Natural killer cell treated with Interleukin-12 subunit alpha and Interleukin-12 subunit beta and Interleukin-15 and Interleukin-18, amount 100 ng/mL, for 72 hours (primary cell): ENCODE results near the gene ROR1. TPM values are rescaled to one million over a fixed set of nuclear protein-coding genes. Genes with fewer than 3 reads are reported as not detected.

Experiments
- ATAC-seq, 2 donors: fragments of 150-1000 bp; cut with Tn5 transposase in 1 of 2; sonication (Bioruptor Pico), chemical (Tn5 transposase) in 1 of 2; 2 replicates each; pipeline ENCODE4 v1.10.0; 2021
- DNase-seq: peaks from one replicate; pipeline ENCODE4 v3.0.0; 2022; ENCODE audit warnings: low spot score
- H3K27ac Mint-ChIP-seq, 2 donors: 1 replicate in 1 of 2; 2 replicates in 1 of 2; pipeline ENCODE4 v1.8.0; 2022; ENCODE audit warnings: mixed read lengths in 2 of 2, mild to moderate bottlenecking in 1 of 2, moderate library complexity in 1 of 2
- H3K27me3 Mint-ChIP-seq, 2 donors: 1 replicate in 1 of 2; 2 replicates in 1 of 2; pipeline ENCODE4 v1.8.0; 2022; ENCODE audit warnings: mixed read lengths in 2 of 2
- H3K36me3 Mint-ChIP-seq: one replicate; pipeline ENCODE4 v1.8.0; 2022; ENCODE audit warnings: mixed read lengths
- H3K4me1 Mint-ChIP-seq, 2 donors: 1 replicate in 1 of 2; 2 replicates in 1 of 2; pipeline ENCODE4 v1.8.0; 2022; ENCODE audit warnings: low read depth in 2 of 2, mixed read lengths in 2 of 2, mild to moderate bottlenecking in 1 of 2
- H3K4me3 Mint-ChIP-seq: one replicate; pipeline ENCODE4 v1.8.0; 2022; ENCODE audit warnings: mixed read lengths
- H3K9me3 Mint-ChIP-seq: 2 replicates; pipeline ENCODE4 v1.8.0; 2022; ENCODE audit warnings: mixed read lengths
- total RNA-seq, 2 donors: library from RNA; stranded (reverse); gene quantifications; one replicate each; pipeline ENCODE4 v1.2.3, GENCODE V29; 2022

The ROR1 gene
- total RNA-seq, 2 donors from 2014 or later = 0.38 TPM; not detected in 1

GRCh38 chr1:63848733-63849132, 74.9 kb downstream of the ROR1 start:
- H3K27me3 Mint-ChIP-seq = peaks cover 0 to 12% of the 10 kb centered on the region in 2 donors
- H3K4me1 Mint-ChIP-seq = no peaks in the 10 kb centered on the region
- no peak overlapping the region for H3K27ac Mint-ChIP-seq
- no peaks in the 10 kb centered on the region for H3K9me3 Mint-ChIP-seq
- DNase-seq (no peak), ATAC-seq (no peak)
- no peak overlapping the region for H3K4me3 Mint-ChIP-seq
- H3K36me3 Mint-ChIP-seq = no peaks in the 10 kb centered on the region

GRCh38 chr1:63849149-63849548, 75.3 kb downstream of the ROR1 start:
- Mint-ChIP-seq H3K4me1 (no peaks in the 10 kb centered on the region), H3K36me3 (no peaks in the 10 kb centered on the region), H3K4me3 (no peak overlapping the region), H3K27me3 (peaks cover 0 to 11% of the 10 kb centered on the region in 2 donors), H3K27ac (no peak overlapping the region), H3K9me3 (no peaks in the 10 kb centered on the region)
- DNase-seq (no peak), ATAC-seq (no peak)

GRCh38 chr1:63854091-63854490, 80.3 kb downstream of the ROR1 start:
- DNase-seq = no peak
- Mint-ChIP-seq H3K9me3 (no peaks in the 10 kb centered on the region), H3K36me3 (peaks cover 6% of the 10 kb centered on the region), H3K4me3 (no peak overlapping the region), H3K4me1 (no peaks in the 10 kb centered on the region), H3K27me3 (peaks cover 17 to 21% of the 10 kb centered on the region in 2 donors), H3K27ac (no peak overlapping the region)
- no peak for ATAC-seq

- no peak for DNase-seq
- peaks cover 6% of the 10 kb centered on the region for H3K36me3 Mint-ChIP-seq
- H3K4me3 Mint-ChIP-seq = no peak overlapping the region
- ATAC-seq = no peak
- H3K27me3 Mint-ChIP-seq = peaks cover 15 to 21% of the 10 kb centered on the region in 2 donors
- no peaks in the 10 kb centered on the region for H3K9me3 Mint-ChIP-seq
- no peak overlapping the region for H3K27ac Mint-ChIP-seq
- no peaks in the 10 kb centered on the region for H3K4me1 Mint-ChIP-seq
Observed at GRCh38 chr1:63855942-63856341, 82.1 kb downstream of the ROR1 start.

- peaks cover 6% of the 10 kb centered on the region for H3K36me3 Mint-ChIP-seq
- H3K9me3 Mint-ChIP-seq = no peaks in the 10 kb centered on the region
- H3K27me3 Mint-ChIP-seq = peaks cover 12 to 21% of the 10 kb centered on the region in 2 donors
- no peaks in the 10 kb centered on the region for H3K4me1 Mint-ChIP-seq
- DNase-seq (no peak), ATAC-seq (no peak)
- no peak overlapping the region for H3K27ac Mint-ChIP-seq
- no peak overlapping the region for H3K4me3 Mint-ChIP-seq
Observed at GRCh38 chr1:63856924-63857323, 83.1 kb downstream of the ROR1 start.

- ATAC-seq (no peak), DNase-seq (no peak)
- H3K27ac Mint-ChIP-seq = no peak overlapping the region
- H3K36me3 Mint-ChIP-seq = peaks cover 6% of the 10 kb centered on the region
- H3K4me1 Mint-ChIP-seq = no peaks in the 10 kb centered on the region
- no peak overlapping the region for H3K4me3 Mint-ChIP-seq
- no peaks in the 10 kb centered on the region for H3K9me3 Mint-ChIP-seq
- peaks cover 9 to 21% of the 10 kb centered on the region in 2 donors for H3K27me3 Mint-ChIP-seq
Observed at GRCh38 chr1:63857478-63857877, 83.7 kb downstream of the ROR1 start.

GRCh38 chr1:63858153-63858552, 84.3 kb downstream of the ROR1 start:
- H3K4me1 Mint-ChIP-seq = no peaks in the 10 kb centered on the region
- ATAC-seq = no peak
- no peak for DNase-seq
- H3K36me3 Mint-ChIP-seq = peaks cover 6% of the 10 kb centered on the region
- H3K27me3 Mint-ChIP-seq = peaks cover 9 to 21% of the 10 kb centered on the region in 2 donors
- H3K9me3 Mint-ChIP-seq = no peaks in the 10 kb centered on the region
- no peak overlapping the region for H3K27ac Mint-ChIP-seq
- no peak overlapping the region for H3K4me3 Mint-ChIP-seq

GRCh38 chr1:63859480-63860275, 85.9 kb downstream of the ROR1 start:
- H3K27me3 Mint-ChIP-seq = peaks cover 9 to 21% of the 10 kb centered on the region in 2 donors
- ATAC-seq = no peak

GRCh38 chr1:63861052-63861691, 87.4 kb downstream of the ROR1 start:
- DNase-seq (no peak), ATAC-seq (no peak)
- no peaks in the 10 kb centered on the region for H3K9me3 Mint-ChIP-seq
- H3K27ac Mint-ChIP-seq = no peak overlapping the region
- H3K36me3 Mint-ChIP-seq = peaks cover 6% of the 10 kb centered on the region
- H3K4me1 Mint-ChIP-seq = no peaks in the 10 kb centered on the region
- peaks cover 11 to 18% of the 10 kb centered on the region in 2 donors for H3K27me3 Mint-ChIP-seq
- no peak overlapping the region for H3K4me3 Mint-ChIP-seq

More at GRCh38 chr1:63859480-63860275, 85.9 kb downstream of the ROR1 start:
- Mint-ChIP-seq H3K4me3 (no peak overlapping the region), H3K9me3 (no peaks in the 10 kb centered on the region), H3K27ac (no peak overlapping the region), H3K36me3 (peaks cover 6% of the 10 kb centered on the region), H3K4me1 (no peaks in the 10 kb centered on the region)
- DNase-seq = no peak

GRCh38 chr1:63863145-63863544, 89.3 kb downstream of the ROR1 start:
- Mint-ChIP-seq H3K9me3 (no peaks in the 10 kb centered on the region), H3K27me3 (peaks cover 6 to 9% of the 10 kb centered on the region in 2 donors), H3K27ac (no peak overlapping the region), H3K4me1 (no peaks in the 10 kb centered on the region), H3K36me3 (no peaks in the 10 kb centered on the region), H3K4me3 (no peak overlapping the region)
- no peak for ATAC-seq
- no peak for DNase-seq

GRCh38 chr1:63864224-63864641, 90.4 kb downstream of the ROR1 start:
- Mint-ChIP-seq H3K36me3 (no peaks in the 10 kb centered on the region), H3K9me3 (no peaks in the 10 kb centered on the region), H3K27me3 (peaks cover 4 to 9% of the 10 kb centered on the region in 2 donors), H3K4me3 (no peak overlapping the region), H3K4me1 (no peaks in the 10 kb centered on the region), H3K27ac (no peak overlapping the region)
- DNase-seq (no peak), ATAC-seq (no peak)

- Mint-ChIP-seq H3K4me3 (no peak overlapping the region), H3K9me3 (no peaks in the 10 kb centered on the region)
Observed at GRCh38 chr1:63865561-63865960, 91.7 kb downstream of the ROR1 start.

GRCh38 chr1:63866084-63866483, 92.3 kb downstream of the ROR1 start:
- no peaks in the 10 kb centered on the region for H3K36me3 Mint-ChIP-seq

More at GRCh38 chr1:63865561-63865960, 91.7 kb downstream of the ROR1 start:
- DNase-seq = no peak
- Mint-ChIP-seq H3K27me3 (peaks cover 4 to 12% of the 10 kb centered on the region in 2 donors), H3K4me1 (no peaks in the 10 kb centered on the region), H3K36me3 (no peaks in the 10 kb centered on the region), H3K27ac (no peak overlapping the region)
- ATAC-seq = no peak

GRCh38 chr1:63867429-63868176, 93.8 kb downstream of the ROR1 start:
- Mint-ChIP-seq H3K4me1 (no peaks in the 10 kb centered on the region), H3K9me3 (no peaks in the 10 kb centered on the region), H3K27me3 (peaks cover 4 to 17% of the 10 kb centered on the region in 2 donors), H3K27ac (no peak overlapping the region), H3K36me3 (no peaks in the 10 kb centered on the region), H3K4me3 (no peak overlapping the region)
- DNase-seq (no peak), ATAC-seq (no peak)

More at GRCh38 chr1:63866084-63866483, 92.3 kb downstream of the ROR1 start:
- no peak for ATAC-seq
- H3K9me3 Mint-ChIP-seq = no peaks in the 10 kb centered on the region
- no peak overlapping the region for H3K4me3 Mint-ChIP-seq
- H3K4me1 Mint-ChIP-seq = no peaks in the 10 kb centered on the region
- DNase-seq = no peak
- H3K27ac Mint-ChIP-seq = no peak overlapping the region
- peaks cover 4 to 17% of the 10 kb centered on the region in 2 donors for H3K27me3 Mint-ChIP-seq
